ENCODE results near the gene RCOR3. TPM values are rescaled to one million over a fixed set of nuclear protein-coding genes. Genes with fewer than 3 reads are reported as not detected.

Gene RCOR3
- total and polyA plus RNA-seq, 10 of the 15 experiments (the other 5 are each of a cell fraction or from before 2014, with no cell fraction given) = 8.0 to 55.0 (median 25.1) TPM

GRCh38 chr1:211313392-211313791, 54.2 kb downstream of the RCOR3 start:
- WGBS (ENCODE audit: insufficient coverage, insufficient replicate concordance, low lambda C conversion rate, missing lambda C conversion rate) = 100% methylated on average over 11 of the region's 11 CpGs
- H3K27ac ChIP-seq (ENCODE audit: control insufficient read depth, insufficient read depth) = no peak overlapping the region
- BruUV-seq (replicated peaks) = no TSS peak
- peaks cover 2 to 18% of the 10 kb centered on the region in 2 experiments; a peak in 3 of 4 replicates for H3K36me3 ChIP-seq (ENCODE audit: control insufficient read depth in 2 of 2, insufficient read depth in 2 of 2, low read length in 1 of 2)
- no peak overlapping the region for H3K9ac ChIP-seq (ENCODE audit: control insufficient read depth, insufficient read depth, low read length)
- no peak overlapping the region for H2AFZ ChIP-seq (ENCODE audit: control insufficient read depth, low read depth, low read length)
- H3K4me2 ChIP-seq (ENCODE audit: control insufficient read depth, insufficient read depth) = no peak overlapping the region
- CTCF ChIA-PET = interaction anchor here (0.8 to 2.4 kb wide), 2 partner anchors 10 to 15 kb away, joined by 4 to 15 read pairs; no protein-coding TSS in a partner anchor
- RAD21 ChIA-PET (ENCODE audit: unreplicated experiment) = no interaction called here
- H3K27me3 ChIP-seq (replicated peaks in 1 of 2; ENCODE audit: control insufficient read depth in 2 of 2, insufficient read depth in 2 of 2, low read length in 1 of 2) = no peaks in the 10 kb centered on the region
- intact Hi-C loops (cut with micrococcal nuclease; ENCODE audit: unreplicated experiment) (no loop called here), in situ Hi-C loops (cut with MboI) (no loop called here)
- H3K4me3 ChIP-seq = no peak overlapping the region
- FAIRE-seq (no peak), DNase-seq (ENCODE audit: low read depth, low spot score) (no peak), ATAC-seq (no peak)
- POLR2A ChIA-PET = no interaction called here
- no peaks in the 10 kb centered on the region for H4K20me1 ChIP-seq (ENCODE audit: control insufficient read depth, insufficient read depth)
- SMC1A ChIA-PET (ENCODE audit: uncharacterized antibody, unreplicated experiment) = interaction anchor here (0.9 to 1.1 kb wide), 2 partner anchors 28 to 201 kb away, joined by 3 read pairs; no protein-coding TSS in a partner anchor
- H3K4me1 ChIP-seq (ENCODE audit: control insufficient read depth, insufficient read depth, low read length) = no peaks in the 10 kb centered on the region
- no peaks in the 10 kb centered on the region for H3K79me2 ChIP-seq (ENCODE audit: control insufficient read depth, insufficient read depth, low read length)
- no peaks in the 10 kb centered on the region for H3K9me3 ChIP-seq (replicated peaks; ENCODE audit: control insufficient read depth, insufficient read depth, low read length)
- no peak for TF ChIP-seq SREBF1 (IDR thresholded peaks at IDR 0.05; ENCODE audit: low read length)
- TF ChIP-seq CHD1 (IDR thresholded peaks at IDR 0.05; ENCODE audit: low read depth, low read length) = no peak
- no peak for TF ChIP-seq EZH2 (IDR thresholded peaks at IDR 0.05; ENCODE audit: borderline replicate concordance, control insufficient read depth, low read depth, low read length)
- TF ChIP-seq CEBPZ (IDR thresholded peaks at IDR 0.05; ENCODE audit: low read depth, low read length) = no peak
- TF ChIP-seq ZNF207 (IDR thresholded peaks at IDR 0.05; ENCODE audit: borderline replicate concordance) = no peak
- TF ChIP-seq ZBTB40 (IDR thresholded peaks at IDR 0.05; ENCODE audit: borderline replicate concordance) = no peak
- TF ChIP-seq NBN (IDR thresholded peaks at IDR 0.05) = no peak
- TF ChIP-seq ZBTB33 (IDR thresholded peaks at IDR 0.05) = no peak
- no peak for TF ChIP-seq NR2F1 (conservative IDR thresholded peaks at IDR 0.05)
- no peak for TF ChIP-seq DPF2 (IDR thresholded peaks at IDR 0.05)
- TF ChIP-seq IRF4 (IDR thresholded peaks at IDR 0.05; ENCODE audit: low read depth, low read length) = no peak
- no peak for TF ChIP-seq NKRF (conservative IDR thresholded peaks at IDR 0.05)
- no peak for TF ChIP-seq MYC (IDR thresholded peaks at IDR 0.05; ENCODE audit: insufficient read depth, insufficient read length, insufficient replicate concordance, low read length, severe bottlenecking)
- no peak for TF ChIP-seq TARDBP (IDR thresholded peaks at IDR 0.05; ENCODE audit: borderline replicate concordance)

Measured in GM12878 (cell line).